ENCODE results near the gene ROCK1. TPM values are rescaled to one million over a fixed set of nuclear protein-coding genes. Genes with fewer than 3 reads are reported as not detected.

Gene ROCK1
- total and polyA plus RNA-seq, 2 donors (not counting 1 experiment from before 2014, with no cell fraction given): 12.5 to 103 TPM

GRCh38 chr18:21155443-21155842 lies 43.8 kb upstream of the ROCK1 start:
- H3K4me3 Mint-ChIP-seq: no peak overlapping the region

GRCh38 chr18:21146016-21146415 lies 34.4 kb upstream of the ROCK1 start:
- H3K27me3 Mint-ChIP-seq: peaks cover 5% of the 10 kb centered on the region
- H3K9me3 ChIP-seq (ENCODE audit: control extremely low read depth in 1 of 3, control insufficient read depth in 2 of 3, insufficient read depth in 1 of 3, low read length in 2 of 3): peaks cover 0 to 3% (median 0%) of the 10 kb centered on the region in 3 donors
- CTCF ChIA-PET: no interaction called here
- no peak overlapping the region for H3K27ac Mint-ChIP-seq
- H3K4me1 Mint-ChIP-seq: no peaks in the 10 kb centered on the region
- H3K4me2 ChIP-seq (replicated peaks; ENCODE audit: low read depth, low read length, poor library complexity, severe bottlenecking): no peak overlapping the region
- H3K27ac ChIP-seq (ENCODE audit: low read length in 2 of 2): no peak overlapping the region
- peaks cover under 1% of the 10 kb centered on the region for H3K9me3 Mint-ChIP-seq (ENCODE audit: insufficient read depth)
- no peaks in the 10 kb centered on the region for H3K36me3 ChIP-seq (replicated peaks in 1 of 2; ENCODE audit: control extremely low read depth in 1 of 2, control insufficient read depth in 1 of 2, extremely low read depth in 1 of 2, insufficient read depth in 2 of 2, low read length in 1 of 2)
- no peak overlapping the region for H3K4me3 ChIP-seq (ENCODE audit: control extremely low read depth in 1 of 5, extremely low read depth in 1 of 5, insufficient read depth in 1 of 5, low read depth in 2 of 5, low read length in 4 of 5)
- no peak overlapping the region for H2AFZ ChIP-seq (ENCODE audit: insufficient read depth, low read depth, low read length, poor library complexity, severe bottlenecking)
- H3K9ac ChIP-seq (ENCODE audit: low read length): no peak overlapping the region
- TF ChIP-seq EZH2 (IDR thresholded peaks at IDR 0.05; ENCODE audit: borderline replicate concordance, insufficient read depth, low read depth, low read length, poor library complexity, severe bottlenecking): no peak
- no peak for TF ChIP-seq CTCF (IDR thresholded peaks at IDR 0.05)
- ATAC-seq (ENCODE audit: low read depth) (no peak), DNase-seq (no peak)
- H3K4me1 ChIP-seq (ENCODE audit: control insufficient read depth in 2 of 2, insufficient read depth in 2 of 2, low read length in 2 of 2): no peaks in the 10 kb centered on the region
- H3K4me3 Mint-ChIP-seq: no peak overlapping the region
- no peaks in the 10 kb centered on the region for H3K27me3 ChIP-seq (replicated peaks in 1 of 4; ENCODE audit: control extremely low read depth in 1 of 4, control insufficient read depth in 3 of 4, insufficient read depth in 4 of 4, low read length in 3 of 4)
- no peaks in the 10 kb centered on the region for H3K79me2 ChIP-seq (ENCODE audit: control insufficient read depth, insufficient read depth, low read length)
- intact Hi-C loops (cut with micrococcal nuclease): no loop called here
- H4K20me1 ChIP-seq (ENCODE audit: control insufficient read depth, insufficient read depth, low read length, poor library complexity, severe bottlenecking): no peaks in the 10 kb centered on the region
- POLR2A ChIA-PET: no interaction called here

More at GRCh38 chr18:21155443-21155842, 43.8 kb upstream of the ROCK1 start:
- Histone ChIP-seq H3K9ac (ENCODE audit: low read length) (no peak overlapping the region), H3K27ac (ENCODE audit: low read length in 2 of 2) (no peak overlapping the region), H3K36me3 (replicated peaks in 1 of 2; ENCODE audit: control extremely low read depth in 1 of 2, control insufficient read depth in 1 of 2, extremely low read depth in 1 of 2, insufficient read depth in 2 of 2, low read length in 1 of 2) (no peaks in the 10 kb centered on the region), H3K4me1 (ENCODE audit: control insufficient read depth in 2 of 2, insufficient read depth in 2 of 2, low read length in 2 of 2) (no peaks in the 10 kb centered on the region), H2AFZ (ENCODE audit: insufficient read depth, low read depth, low read length, poor library complexity, severe bottlenecking) (no peak overlapping the region), H3K9me3 (ENCODE audit: control extremely low read depth in 1 of 3, control insufficient read depth in 2 of 3, insufficient read depth in 1 of 3, low read length in 2 of 3) (peaks cover 2 to 25% (median 11%) of the 10 kb centered on the region in 3 donors), H3K4me2 (replicated peaks; ENCODE audit: low read depth, low read length, poor library complexity, severe bottlenecking) (no peak overlapping the region), H4K20me1 (ENCODE audit: control insufficient read depth, insufficient read depth, low read length, poor library complexity, severe bottlenecking) (no peaks in the 10 kb centered on the region), H3K4me3 (ENCODE audit: control extremely low read depth in 1 of 5, extremely low read depth in 1 of 5, insufficient read depth in 1 of 5, low read depth in 2 of 5, low read length in 4 of 5) (no peak overlapping the region), H3K79me2 (ENCODE audit: control insufficient read depth, insufficient read depth, low read length) (no peaks in the 10 kb centered on the region), H3K27me3 (replicated peaks in 1 of 4; ENCODE audit: control extremely low read depth in 1 of 4, control insufficient read depth in 3 of 4, insufficient read depth in 4 of 4, low read length in 3 of 4) (no peaks in the 10 kb centered on the region)
- ChIA-PET CTCF (no interaction called here), POLR2A (no interaction called here)
- no peak for DNase-seq
- H3K27me3 Mint-ChIP-seq: peaks cover 8% of the 10 kb centered on the region
- WGBS (ENCODE audit: insufficient coverage): no CpG with 5 or more reads among the region's 1 CpG
- H3K9me3 Mint-ChIP-seq (ENCODE audit: insufficient read depth): peaks cover 21% of the 10 kb centered on the region
- H3K4me1 Mint-ChIP-seq: no peaks in the 10 kb centered on the region
- TF ChIP-seq CTCF (IDR thresholded peaks at IDR 0.05): no peak
- TF ChIP-seq EZH2 (IDR thresholded peaks at IDR 0.05; ENCODE audit: borderline replicate concordance, insufficient read depth, low read depth, low read length, poor library complexity, severe bottlenecking): no peak
- no peak overlapping the region for H3K27ac Mint-ChIP-seq
- intact Hi-C loops (cut with micrococcal nuclease): no loop called here
- no peak for ATAC-seq (ENCODE audit: low read depth)
